Suprapubic skin (tissue), 4 donors: ENCODE results near the gene GPI.

Experiments
- EP300 ChIP-seq: sonication (generic); formaldehyde crosslinking; IDR thresholded peaks from one replicate; pipeline ENCODE4 v1.6.1; 2017; ENCODE audit warnings: antibody characterized with exemption
- POLR2A ChIP-seq, 2 donors: fragments of 450-650 bp; IDR thresholded peaks; one replicate each; pipeline ENCODE4 v1.6.1; 2017; ENCODE audit warnings: antibody characterized with exemption in 2 of 2, mild to moderate bottlenecking in 2 of 2, moderate library complexity in 2 of 2
- POLR2AphosphoS5 ChIP-seq, 3 donors: sonication (generic); formaldehyde crosslinking; IDR thresholded peaks; one replicate each; pipeline ENCODE4 v1.6.1; 2017; ENCODE audit warnings: antibody characterized with exemption in 3 of 3
- TF ChIP-seq, protein P1 (sequence below), 2 donors: fragments of 200-600 bp in 1 of 2; fragments of 450-650 bp in 1 of 2; sonication (generic) in 1 of 2; IDR thresholded peaks; one replicate each; pipeline ENCODE4 v1.5.1; 2016 to 2019; ENCODE audit warnings: antibody characterized with exemption in 2 of 2, mild to moderate bottlenecking in 1 of 2, moderate library complexity in 1 of 2

DNA sequence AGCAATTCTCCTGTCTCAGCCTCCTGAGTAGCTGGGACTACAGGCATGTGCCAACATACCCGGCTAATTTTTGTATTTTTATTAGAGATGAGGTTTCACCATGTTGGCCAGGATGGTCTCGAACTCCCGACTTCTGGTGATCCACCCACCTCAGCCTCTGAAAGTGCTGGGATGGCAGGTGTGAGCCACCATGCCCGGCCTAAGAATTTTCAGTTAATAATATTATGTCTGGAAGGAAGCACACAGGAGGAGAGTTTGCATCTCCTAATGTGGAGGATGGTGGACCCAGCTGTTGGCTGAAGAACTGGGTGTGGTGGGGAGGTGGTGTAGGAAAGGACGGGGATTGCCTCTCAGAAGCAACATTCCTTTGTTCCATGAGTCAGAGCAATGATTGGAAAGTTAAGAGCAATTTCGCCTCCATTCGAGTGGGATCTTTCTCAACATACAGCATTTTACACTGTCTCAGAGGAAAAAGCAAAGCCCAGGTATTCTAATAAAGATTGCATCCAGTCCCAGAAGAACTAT lies 51.1 kb downstream of the GPI start:
- TF ChIP-seq, protein P1, sequence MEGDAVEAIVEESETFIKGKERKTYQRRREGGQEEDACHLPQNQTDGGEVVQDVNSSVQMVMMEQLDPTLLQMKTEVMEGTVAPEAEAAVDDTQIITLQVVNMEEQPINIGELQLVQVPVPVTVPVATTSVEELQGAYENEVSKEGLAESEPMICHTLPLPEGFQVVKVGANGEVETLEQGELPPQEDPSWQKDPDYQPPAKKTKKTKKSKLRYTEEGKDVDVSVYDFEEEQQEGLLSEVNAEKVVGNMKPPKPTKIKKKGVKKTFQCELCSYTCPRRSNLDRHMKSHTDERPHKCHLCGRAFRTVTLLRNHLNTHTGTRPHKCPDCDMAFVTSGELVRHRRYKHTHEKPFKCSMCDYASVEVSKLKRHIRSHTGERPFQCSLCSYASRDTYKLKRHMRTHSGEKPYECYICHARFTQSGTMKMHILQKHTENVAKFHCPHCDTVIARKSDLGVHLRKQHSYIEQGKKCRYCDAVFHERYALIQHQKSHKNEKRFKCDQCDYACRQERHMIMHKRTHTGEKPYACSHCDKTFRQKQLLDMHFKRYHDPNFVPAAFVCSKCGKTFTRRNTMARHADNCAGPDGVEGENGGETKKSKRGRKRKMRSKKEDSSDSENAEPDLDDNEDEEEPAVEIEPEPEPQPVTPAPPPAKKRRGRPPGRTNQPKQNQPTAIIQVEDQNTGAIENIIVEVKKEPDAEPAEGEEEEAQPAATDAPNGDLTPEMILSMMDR (IDR thresholded peaks at IDR 0.05) = no peak
- TF ChIP-seq POLR2A (IDR thresholded peaks at IDR 0.05) (no peak), POLR2AphosphoS5 (IDR thresholded peaks at IDR 0.05) (no peak), EP300 (no peak)
